ENCODE data around the gene SNX15.

The SNX15 gene

DNA sequence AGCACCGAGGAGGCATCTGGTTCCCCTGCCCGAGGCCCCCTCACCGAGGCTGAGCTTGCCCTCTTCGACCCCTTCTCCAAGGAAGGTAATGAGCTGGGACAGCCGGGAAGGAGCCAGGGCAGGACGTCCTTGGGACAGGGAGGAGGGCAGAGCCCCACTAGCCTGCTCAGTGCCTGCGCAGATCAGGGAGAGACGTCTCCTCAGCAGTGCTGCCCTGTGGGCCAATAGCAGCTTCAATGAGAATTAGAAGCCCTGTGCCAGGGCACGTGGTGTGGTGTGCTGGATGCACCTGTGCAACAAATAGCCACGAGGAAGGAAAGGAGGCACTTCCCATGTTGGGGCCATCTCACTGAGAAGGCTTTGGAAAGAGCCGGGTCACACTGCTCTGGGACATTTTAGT, 8.3 kb downstream of the SNX15 start:
- DNase-seq (ENCODE audit: low read depth), result no peak
- TF ChIP-seq, protein P1, sequence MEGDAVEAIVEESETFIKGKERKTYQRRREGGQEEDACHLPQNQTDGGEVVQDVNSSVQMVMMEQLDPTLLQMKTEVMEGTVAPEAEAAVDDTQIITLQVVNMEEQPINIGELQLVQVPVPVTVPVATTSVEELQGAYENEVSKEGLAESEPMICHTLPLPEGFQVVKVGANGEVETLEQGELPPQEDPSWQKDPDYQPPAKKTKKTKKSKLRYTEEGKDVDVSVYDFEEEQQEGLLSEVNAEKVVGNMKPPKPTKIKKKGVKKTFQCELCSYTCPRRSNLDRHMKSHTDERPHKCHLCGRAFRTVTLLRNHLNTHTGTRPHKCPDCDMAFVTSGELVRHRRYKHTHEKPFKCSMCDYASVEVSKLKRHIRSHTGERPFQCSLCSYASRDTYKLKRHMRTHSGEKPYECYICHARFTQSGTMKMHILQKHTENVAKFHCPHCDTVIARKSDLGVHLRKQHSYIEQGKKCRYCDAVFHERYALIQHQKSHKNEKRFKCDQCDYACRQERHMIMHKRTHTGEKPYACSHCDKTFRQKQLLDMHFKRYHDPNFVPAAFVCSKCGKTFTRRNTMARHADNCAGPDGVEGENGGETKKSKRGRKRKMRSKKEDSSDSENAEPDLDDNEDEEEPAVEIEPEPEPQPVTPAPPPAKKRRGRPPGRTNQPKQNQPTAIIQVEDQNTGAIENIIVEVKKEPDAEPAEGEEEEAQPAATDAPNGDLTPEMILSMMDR (conservative IDR thresholded peaks at IDR 0.05; ENCODE audit: low read length), result no peak

DNA sequence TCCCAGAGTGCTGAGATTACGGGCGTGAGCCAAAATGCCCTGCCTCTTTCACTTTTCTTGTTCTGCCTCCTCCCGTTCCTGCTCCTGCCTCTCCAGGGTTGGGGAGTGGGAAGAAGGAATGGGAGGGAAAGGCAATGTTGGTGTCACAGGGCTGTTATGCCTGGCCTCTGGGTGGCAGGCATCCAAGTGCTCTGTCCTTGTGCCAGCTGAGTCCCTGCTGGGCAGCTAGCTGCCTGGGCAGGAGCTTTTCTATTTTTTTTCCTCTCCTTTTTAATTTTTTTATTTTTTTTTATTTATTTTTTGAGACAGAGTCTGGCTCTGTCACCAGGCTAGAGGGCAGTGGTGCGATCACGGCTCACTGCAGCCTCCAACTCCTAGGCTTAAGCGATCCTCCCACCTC, 9.7 kb downstream of the SNX15 start:
- H3K4me3 ChIP-seq (ENCODE audit: low read length), result no peak overlapping the region
- TF ChIP-seq, protein P1 (conservative IDR thresholded peaks at IDR 0.05; ENCODE audit: low read length), result no peak
- no peak for DNase-seq (ENCODE audit: low read depth)

More for the DNA sequence above, 8.3 kb downstream of the SNX15 start:
- H3K4me3 ChIP-seq (ENCODE audit: low read length), result no peak overlapping the region

DNA sequence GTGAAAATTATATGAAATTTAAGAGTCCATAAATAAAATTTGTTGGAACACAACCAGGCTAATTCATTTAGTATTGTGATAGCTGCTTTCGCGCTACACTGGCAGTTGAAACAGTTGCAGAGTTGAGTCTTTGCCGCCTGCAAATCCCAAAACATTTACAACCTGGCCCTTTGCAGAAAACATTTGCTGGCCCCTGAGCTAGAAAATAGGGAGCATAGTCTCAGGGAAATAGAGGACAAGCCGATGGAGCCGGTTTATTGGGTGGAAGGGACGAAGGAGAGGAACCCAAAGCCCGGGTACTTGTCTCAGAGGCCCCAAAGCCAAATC, 13.2 kb downstream of the SNX15 start:
- no peak for DNase-seq (ENCODE audit: low read depth)
- TF ChIP-seq, protein P1 (conservative IDR thresholded peaks at IDR 0.05; ENCODE audit: low read length), result no peak
- peak overlapping the region; percentile 70 for H3K4me3 ChIP-seq (ENCODE audit: low read length)

DNA sequence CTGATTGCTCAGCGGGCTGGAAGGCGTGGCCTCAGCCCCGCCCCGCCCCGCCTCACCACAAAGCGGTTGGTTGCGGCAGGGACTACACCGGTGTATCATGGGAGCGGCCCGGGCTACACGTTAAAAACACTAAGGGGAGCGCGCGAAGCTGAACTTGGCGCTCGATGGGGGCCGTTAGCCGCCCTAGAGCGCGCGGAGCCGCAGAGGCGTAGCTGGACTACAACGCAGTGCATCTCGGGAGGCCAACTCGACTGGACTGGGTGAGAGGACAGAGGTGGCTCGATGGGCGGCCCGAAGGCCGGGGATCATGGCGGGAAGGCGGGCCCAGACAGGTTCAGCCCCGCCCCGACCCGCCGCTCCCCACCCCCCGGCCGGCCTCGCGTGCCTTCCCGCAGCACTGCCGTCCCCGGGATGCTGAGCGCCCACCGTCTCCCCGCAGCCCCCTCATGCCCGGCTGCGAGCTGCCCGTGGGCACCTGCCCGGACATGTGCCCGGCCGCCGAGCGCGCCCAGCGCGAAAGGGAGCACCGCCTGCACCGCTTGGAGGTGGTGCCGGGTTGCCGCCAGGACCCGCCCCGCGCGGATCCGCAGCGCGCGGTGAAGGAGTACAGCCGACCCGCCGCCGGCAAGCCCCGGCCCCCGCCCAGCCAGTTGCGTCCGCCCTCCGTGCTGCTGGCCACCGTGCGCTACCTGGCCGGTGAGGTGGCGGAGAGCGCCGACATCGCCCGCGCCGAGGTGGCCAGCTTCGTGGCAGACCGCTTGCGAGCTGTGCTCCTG, 13.8 kb downstream of the SNX15 start, which contains the start of gene SAC3D1:
Gene SAC3D1, plus strand, starts transcription at position 364 of the 776 bp plus-strand sequence. Its CDS starts 83 bp downstream, at position 447.
- peak within 1 kb of the TSS; percentile 70 for H3K4me3 ChIP-seq (ENCODE audit: low read length)
- TF ChIP-seq, protein P1 (conservative IDR thresholded peaks at IDR 0.05; ENCODE audit: low read length), result no peak
- peak; percentile 91 for DNase-seq (ENCODE audit: low read depth)

DNA sequence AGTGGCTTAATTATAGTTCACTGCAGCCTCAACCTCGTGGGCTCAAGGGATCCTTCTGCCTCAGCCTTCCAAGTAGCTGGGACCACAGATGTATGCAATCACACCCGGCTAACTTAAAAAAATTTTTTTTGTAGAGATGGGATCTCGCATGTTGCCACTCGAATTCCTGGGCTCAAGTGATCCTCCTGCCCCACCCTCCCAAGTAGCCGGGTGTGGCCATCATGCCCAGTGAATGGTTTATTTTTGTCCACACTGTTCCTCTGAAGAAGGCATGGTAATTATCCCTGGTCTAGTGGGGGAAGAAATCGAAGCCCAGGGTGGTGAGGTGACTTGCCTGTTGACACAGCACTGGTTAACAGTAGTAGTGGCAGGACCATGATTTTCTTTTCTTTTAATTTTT, 15.7 kb downstream of the SNX15 start:
- TF ChIP-seq, protein P1 (conservative IDR thresholded peaks at IDR 0.05; ENCODE audit: low read length), result no peak
- no peak overlapping the region for H3K4me3 ChIP-seq (ENCODE audit: low read length)
- no peak for DNase-seq (ENCODE audit: low read depth)

DNA sequence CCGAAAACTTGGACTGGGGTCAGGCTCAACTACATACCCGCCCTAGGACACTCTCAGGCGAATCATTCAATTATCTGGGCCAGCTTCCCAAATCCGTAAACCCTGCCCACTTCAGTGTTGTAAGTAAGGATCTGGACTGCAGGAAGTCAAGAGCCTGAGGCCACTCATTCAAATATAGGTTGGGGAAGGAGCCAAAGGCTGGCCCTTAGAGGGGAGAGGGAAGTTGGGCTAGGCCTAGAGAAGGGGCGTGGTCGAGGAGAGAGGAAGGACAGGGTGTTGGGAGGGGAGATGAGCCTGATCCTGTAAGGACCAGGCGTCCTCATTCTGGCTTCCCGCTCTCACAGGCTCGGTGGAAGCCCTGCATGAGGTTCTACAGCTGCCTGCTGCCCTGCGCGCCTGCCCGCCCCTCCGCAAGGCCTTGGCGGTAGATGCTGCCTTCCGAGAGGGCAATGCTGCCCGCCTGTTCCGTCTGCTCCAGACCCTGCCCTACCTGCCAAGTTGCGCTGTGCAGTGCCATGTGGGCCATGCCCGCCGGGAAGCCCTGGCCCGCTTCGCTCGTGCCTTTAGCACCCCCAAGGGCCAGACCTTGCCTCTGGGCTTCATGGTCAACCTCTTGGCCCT, 16.8 kb downstream of the SNX15 start:
- TF ChIP-seq, protein P1 (conservative IDR thresholded peaks at IDR 0.05; ENCODE audit: low read length), result no peak
- DNase-seq (ENCODE audit: low read depth), result peak; percentile 58
- no peak overlapping the region for H3K4me3 ChIP-seq (ENCODE audit: low read length)

DNA sequence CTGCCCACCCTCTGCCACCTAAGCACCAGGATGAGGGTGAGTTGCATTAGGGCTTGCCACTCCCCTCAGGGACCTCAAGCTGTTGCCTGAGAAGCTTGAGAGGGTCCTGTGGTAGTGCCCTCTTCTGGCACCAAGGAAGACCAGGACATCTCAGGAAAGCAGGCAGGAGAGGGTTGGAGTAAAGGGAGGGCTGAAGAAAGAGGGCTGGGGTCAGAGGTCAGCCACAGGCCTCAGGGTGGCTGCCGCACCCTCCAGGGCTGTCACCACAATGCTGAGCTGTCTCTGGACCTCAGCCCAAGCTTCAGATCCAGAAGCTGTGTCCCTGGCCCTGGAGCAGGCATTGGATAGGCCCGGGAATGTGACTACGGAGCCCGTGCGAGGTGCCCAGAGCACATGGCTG, 17.8 kb downstream of the SNX15 start:
- TF ChIP-seq, protein P1 (conservative IDR thresholded peaks at IDR 0.05; ENCODE audit: low read length), result no peak
- H3K4me3 ChIP-seq (ENCODE audit: low read length), result no peak overlapping the region
- DNase-seq (ENCODE audit: low read depth), result no peak

All from AG10803 (cell line).